DMS53 treated with DMSO at 0.1 percent for 48 hours (cell line): ENCODE results near the gene CTRL.
"Not testable (repeated sequence)": the region's sequence is repeated elsewhere in the genome, so short reads cannot be mapped to it uniquely, and the experiment has no call there.

Experiments
- DNase-seq: peaks from one replicate; lab custom pipeline; 2025; ENCODE audit not compliant: unreplicated experiment; lab: John Stamatoyannopoulos, UW

CTRL gene

GRCh38 chr16:67931712-67932461 lies at the start of gene CTRL:
CTRL (minus strand) TSS chr16:67931862; CDS start chr16:67931852, 10 bp downstream.
- no peak for DNase-seq

- DNase-seq: no peak
Measured at GRCh38 chr16:67979955-67980678, 48.5 kb upstream of the CTRL start, which contains the start of gene DPEP3. DPEP3 (minus strand) TSS chr16:67980499; CDS start chr16:67980380, 119 bp downstream.

DNA sequence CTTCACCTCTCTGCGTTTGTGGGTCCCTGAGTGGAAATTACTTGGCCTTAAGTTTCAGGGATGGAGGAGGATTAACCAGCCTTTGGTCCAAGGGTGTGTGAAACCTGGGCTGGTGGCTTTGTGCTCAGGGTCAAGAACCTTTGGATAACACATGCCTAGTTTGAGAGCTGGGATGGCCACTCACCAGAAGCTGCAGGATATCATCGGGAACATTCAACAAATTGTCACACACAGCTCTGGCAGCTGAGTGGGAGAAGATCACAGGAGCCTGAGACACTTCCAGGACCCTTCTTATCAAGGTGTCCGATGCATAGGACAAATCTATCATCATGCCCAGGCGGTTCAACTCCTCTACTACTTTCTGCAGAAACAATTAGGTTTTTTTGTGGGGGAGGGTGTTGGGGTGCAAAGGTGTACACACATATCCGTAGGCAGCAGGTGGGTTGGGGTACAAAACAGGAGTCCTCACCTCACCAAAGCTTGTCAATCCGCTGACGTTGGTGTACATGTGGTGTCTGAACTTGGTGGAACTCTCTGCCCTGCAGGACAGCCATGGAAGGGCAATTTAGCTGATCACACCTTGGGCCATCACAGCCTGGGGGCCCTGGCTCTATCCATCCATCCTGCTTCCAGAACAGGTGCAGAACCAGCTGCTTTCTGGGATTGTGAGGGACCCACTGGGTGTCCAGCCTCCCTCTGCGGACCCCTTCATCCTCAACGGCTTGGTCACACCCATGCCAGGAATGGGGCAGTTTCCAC lies 46.0 kb upstream of the CTRL start:
- DNase-seq: no peak

GRCh38 chr16:67977005-67977404 lies 45.3 kb upstream of the CTRL start:
- no peak for DNase-seq

DNA sequence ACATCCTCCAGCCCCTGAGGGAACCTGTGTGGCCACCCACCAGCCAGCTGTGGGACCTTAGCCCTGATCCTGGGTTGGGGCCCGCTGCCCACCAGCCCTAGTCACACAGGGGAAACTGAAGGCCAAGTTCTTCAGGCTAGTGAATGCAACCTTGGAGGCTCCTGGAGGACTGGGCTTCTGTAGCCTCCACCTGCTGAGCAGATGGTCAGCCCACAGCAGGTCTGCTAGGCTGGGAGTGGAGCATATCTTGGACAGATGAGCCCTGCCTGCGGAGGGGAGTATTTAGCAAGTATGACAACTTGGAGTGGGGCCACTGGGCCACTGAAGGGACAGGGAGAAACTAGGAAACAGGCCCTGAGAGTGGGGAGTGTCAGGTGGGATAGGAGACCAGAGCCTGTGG lies 44.5 kb upstream of the CTRL start:
- DNase-seq: no peak

DNA sequence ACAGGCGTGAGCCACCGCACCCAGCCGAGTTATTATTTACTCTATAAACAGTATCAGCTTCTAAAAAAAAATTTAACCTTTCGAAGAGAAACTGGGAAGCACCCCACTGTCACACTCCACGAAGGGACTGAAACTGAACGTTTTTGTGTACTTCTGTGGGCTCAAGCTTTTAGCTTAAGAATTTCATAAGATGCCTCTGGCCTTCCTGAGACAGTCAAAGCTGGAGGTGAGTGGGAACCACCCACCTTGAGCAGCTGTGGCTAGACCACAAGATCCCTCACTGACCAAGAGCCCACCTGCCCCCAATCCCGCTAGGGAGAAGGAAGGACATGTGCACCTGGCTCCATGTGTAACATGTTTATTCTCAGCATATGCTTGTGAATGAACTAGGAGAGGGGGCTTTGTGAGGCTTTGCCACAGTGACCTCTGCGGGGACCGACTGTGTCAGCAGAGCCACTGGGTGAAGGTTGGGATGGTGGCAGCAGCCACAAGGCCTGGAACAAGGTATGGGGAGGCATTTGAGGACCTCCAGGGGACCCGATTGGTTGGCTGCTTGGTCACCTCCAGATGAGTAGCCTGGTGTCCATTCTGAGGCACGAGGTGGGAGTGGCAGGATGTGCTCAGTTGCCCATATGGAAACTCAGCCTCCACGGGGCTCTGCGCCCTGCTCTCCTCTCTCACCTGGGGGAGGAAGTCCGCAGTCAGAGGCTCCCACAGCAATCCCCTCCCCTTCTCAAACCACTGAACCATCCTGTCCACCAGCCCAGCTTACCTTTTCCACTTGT lies 43.9 kb upstream of the CTRL start:
- DNase-seq: no peak

DNA sequence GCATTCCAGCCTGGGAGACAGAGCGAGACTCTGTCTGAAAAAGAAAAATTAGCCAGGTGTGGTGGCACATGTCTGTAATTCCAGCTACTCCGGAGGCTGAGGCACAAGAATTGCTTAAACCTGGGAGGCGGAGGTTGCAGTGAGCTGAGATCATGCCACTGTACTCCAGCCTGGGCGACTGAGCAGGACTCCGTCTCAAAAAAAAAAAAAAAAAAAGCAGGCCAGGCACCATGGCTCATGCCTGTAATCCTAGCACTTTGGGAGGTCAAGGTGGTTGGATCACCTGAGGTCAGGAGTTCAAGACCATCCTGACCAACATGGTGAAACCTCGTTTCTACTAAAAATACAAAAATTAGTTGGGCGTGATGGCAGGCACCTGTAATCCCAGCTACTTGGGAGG lies 40.6 kb upstream of the CTRL start:
- DNase-seq: not testable (repeated sequence)

- DNase-seq: no peak
Measured at GRCh38 chr16:67971111-67971510, 39.4 kb upstream of the CTRL start.

DNA sequence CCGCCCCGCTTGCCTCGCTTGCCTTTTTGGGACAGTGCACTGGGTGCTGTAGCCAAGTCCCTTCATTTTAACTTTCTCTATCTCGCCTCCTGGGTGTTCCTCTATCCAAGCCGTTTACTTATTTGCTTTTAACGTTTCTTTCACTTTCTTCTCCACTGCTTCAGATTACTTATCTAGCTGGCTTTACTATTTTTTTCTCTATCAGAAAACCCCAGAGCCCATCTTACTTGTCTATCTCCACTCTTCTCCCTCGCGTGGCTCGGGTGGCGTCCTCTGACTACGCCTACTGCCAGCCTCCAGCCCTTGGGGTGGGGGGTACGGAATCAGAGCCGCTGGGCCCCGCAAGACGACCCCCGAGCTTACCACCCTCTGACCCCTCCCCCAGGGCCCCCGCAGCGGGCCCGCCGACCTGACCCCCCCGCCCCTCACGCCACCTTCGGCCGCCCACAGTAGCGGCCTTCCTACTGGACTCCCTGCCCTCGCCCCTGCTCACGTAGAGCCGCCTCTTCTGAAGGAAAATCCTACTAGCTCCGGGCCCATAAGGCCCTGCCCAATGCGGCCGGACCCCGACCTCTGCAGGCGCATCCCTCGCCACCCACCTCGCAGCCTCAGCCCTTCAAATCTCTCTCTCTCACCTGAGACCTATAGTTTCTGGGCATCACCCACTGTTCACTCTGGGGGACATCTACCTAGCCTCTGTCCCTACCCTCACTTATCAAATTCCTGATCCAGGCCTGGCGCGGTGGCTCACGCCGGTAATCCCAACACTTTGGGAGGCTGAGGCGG lies 37.8 kb upstream of the CTRL start:
- no peak for DNase-seq

GRCh38 chr16:67968400-67969253 lies 37.0 kb upstream of the CTRL start, which contains the start of gene SLC12A4:
SLC12A4 (minus strand) TSS chr16:67968637; CDS start chr16:67968553, 84 bp downstream.
- DNase-seq: peak; percentile 25

DNA sequence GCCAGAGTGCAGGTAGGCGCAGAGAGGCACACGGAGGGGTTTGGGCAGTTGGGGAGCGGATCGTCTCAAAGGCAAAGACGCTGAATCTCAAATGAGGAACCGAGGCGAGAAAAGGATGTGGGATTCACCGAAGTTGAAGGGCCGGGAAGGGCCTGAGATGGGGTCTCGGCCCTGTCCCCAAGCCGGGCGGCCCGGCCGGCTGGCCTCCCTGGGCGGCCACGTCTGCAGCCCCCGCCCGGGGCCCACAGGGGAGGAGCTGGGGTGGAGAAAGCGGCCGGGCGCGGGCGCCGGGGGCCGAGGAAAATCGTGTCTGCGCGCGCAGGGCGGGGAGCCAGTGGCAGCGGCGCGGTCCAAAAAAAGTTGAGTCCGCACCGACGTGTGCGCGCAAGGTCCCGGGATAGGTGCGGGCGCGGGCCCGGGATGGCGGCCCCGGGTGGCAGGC lies 36.3 kb upstream of the CTRL start:
- no peak for DNase-seq

DNA sequence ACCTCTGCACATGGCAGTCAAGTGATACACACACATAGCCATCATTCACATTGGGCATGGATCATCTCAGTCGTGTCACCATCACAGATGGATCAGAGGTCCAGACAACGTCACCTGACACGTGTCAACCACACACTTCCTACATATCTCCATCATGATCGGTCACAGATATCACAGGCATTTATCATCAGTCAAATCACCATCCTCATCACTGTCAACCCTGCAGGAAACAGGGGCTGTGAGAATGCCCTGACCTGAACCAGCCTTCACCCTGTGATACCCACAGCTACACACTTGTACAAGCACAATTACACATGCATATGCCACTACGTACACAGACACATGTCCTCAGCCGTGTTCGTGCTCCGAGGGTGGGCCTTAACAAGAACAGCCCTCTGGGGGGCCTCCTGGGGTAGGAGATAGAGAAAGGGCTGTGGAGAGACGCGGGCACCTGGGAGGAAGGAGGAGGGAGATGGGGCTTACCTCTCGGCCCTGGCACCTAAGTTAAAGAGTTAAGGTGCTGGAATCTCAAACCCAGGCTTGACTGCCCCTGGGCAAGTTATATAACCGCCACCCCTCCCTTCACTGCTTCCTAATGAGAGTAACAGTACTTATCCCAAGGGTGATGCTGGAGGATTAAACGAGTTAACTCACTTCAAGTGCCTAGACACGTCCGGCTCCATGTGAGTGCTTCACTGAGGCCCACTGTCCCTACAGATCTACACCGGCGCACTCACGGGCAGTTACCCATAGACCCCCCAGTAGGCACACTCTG lies 35.7 kb upstream of the CTRL start:
- no peak for DNase-seq

DNA sequence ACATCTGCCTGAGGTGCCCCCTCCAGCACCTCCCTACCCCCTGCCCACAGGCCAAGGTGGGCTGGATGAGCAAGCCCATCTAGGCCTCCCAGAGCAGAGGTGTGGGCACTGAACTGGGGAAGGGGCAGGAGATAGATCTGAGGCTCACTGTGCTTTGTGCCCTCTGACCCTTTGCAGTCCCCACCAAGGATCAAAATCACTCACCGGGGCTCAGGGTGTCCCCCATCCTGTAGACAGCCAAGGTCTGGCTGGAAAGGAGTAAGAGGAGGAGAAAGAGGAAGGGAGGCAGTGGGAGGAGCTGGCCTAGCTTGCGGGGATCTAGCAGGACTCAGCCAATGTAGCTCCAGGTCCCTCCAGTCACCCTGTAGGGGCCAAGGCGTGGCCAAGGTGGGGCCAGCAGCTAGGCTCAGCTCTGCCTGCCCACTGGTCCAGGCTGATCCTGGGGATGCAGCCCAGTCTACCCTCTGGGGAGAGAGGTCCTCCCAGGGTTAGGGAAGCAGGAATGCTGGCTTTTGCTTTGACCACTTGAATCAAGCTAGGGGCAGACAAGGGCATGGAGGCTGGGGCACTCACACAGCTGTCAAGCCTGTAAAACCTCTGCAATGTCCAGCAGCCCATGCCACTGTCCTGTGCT lies 35.0 kb upstream of the CTRL start:
- no peak for DNase-seq

DNA sequence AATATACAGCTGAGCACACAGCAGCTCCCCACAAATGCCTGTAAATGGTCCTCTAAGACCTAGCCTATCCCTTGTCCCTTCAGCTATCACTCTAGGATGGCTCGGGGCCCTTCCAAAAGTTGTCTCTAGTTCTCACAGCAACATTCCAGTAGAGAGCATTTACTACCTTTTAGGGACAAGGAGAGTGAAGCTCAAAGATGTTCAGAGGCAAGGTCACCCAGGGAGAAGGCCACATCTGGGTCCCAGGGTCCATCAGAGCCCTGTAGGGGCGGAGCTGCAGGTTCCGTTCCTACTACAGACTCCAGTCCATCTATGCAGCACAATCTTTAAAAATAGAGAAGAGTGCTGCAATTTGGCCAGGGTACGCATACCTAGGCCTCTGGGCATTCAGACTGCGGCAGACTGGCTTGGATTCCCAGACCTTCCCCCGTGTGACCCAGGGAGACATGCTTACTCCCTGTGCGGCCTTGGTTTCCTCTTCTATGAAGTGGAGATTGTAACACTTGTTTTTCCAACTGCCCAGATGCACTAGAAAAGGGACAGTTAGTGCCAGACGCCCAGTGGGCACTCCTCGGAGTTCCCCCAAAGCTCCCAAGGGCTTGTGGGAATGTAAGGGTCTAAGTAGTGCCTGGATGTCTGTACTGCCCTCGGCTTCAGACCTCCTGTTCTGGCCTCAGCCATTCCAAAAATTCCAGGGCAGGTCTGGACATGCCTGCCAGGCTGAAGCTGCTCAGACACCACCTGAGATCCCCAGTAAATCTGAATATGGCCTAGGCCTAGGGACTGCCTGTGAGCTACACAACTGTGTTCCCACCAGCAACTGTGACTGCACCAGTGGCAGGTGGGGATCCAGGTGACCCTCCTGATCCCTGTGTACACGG lies 34.2 kb upstream of the CTRL start:
- DNase-seq: no peak

DNA sequence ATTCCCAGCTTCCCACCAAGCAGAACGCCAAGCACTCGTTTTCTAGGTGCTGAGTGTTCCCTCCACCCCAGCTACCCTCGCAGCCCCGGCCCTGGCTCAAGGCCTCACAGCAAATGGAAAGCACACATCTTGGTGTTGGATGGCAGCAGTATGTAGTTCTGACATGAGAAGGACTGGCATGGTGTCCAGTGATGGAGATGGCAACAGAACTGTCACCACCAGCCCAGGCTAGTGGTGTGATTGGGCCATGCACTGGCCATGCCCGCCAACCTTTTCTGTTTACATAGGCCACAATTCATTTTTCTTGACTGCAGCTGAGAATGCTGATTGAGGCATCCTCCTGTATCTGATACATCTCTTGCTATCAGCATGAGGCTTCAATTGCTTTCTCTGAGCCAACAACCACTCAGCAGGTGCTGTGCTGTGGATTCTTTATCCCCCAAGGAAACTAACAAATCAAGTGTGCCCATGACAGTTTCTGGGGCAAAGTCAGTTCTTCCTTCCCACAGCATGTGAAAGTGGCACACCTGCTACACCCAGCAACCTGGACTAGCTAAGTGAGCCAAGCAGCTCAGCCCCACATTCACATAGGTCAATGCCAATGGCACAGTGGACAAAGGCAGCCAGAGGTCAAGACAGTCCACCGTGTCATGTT lies 32.9 kb upstream of the CTRL start:
- no peak for DNase-seq

DNA sequence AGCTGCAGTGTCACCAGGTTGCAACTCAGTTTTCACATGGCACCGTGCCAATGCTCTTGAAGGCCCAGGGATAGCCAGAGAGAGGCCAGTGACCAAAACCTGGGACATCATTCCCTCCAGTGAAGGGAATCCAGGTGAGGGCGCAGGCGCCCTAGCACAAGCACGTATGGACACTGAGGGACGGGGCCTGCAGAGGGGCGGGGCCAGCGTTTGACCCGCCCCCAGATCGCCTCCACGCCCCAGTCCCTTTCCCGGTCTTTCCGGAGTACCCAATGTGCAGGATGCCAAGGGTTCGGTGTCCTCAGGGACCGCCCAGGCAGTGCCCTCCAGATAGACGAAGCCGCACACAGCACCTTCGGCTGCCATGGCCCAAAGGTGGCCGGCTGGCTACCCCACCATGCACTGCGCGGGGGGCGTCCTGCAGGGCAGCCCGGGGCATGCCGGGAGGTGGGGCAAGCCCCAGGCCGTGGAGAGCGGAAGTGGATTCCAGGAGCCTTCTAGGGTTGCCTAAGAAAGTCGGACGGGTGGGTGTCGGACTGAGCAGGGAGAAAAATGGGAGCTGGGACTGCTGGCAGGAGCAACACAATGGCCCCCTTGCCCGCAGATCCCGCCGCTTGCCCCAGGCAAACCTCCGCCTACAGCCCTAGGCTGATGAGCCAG lies 32.1 kb upstream of the CTRL start:
- no peak for DNase-seq
